ENCODE data around the gene MPP1.

Gene MPP1

DNA sequence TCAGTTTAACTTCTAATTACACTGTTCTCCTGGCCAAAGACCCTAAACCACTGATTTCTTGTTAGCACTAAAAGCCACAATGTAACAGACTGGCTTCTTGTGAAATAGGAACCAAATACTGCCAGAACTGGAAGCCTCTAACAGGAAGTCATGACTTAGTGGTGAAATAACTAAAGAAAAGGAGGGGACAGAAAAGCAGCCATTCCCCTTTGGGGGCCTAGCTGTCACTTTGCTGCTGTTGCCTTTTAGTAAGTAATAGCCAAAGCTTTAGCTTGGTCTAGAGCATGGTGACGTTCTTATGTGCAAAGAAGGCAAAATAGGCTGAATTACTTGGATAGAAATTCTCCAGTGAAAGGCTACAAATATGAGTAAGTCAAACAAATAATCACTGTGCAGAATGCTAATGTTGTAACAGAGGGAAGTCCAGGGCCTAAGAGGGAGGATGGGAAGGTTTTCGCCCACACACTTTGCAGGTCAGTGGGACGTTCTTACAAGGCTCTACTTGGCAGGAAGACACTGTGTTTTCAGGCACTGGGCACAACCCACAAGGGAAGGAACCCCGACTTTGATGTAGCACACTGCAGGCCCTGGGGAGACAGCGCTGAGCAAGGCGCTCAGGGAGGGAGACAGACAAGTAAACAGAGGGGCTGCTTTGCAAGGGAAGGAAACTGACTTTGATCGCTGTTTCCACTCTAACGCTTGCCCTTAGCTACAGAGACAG lies 71.1 kb downstream of the MPP1 start:
- H3K36me3 Mint-ChIP-seq, result no peaks in the 10 kb centered on the region
- H3K9me3 Mint-ChIP-seq (ENCODE audit: low read depth), result no peaks in the 10 kb centered on the region
- H3K4me3 Mint-ChIP-seq, result peak overlapping the region; percentile 76
- H3K27me3 Mint-ChIP-seq, result no peaks in the 10 kb centered on the region
- peaks cover 91% of the 10 kb centered on the region for H3K4me1 Mint-ChIP-seq (ENCODE audit: low read depth)
- peak overlapping the region; percentile 82 for H3K27ac Mint-ChIP-seq

DNA sequence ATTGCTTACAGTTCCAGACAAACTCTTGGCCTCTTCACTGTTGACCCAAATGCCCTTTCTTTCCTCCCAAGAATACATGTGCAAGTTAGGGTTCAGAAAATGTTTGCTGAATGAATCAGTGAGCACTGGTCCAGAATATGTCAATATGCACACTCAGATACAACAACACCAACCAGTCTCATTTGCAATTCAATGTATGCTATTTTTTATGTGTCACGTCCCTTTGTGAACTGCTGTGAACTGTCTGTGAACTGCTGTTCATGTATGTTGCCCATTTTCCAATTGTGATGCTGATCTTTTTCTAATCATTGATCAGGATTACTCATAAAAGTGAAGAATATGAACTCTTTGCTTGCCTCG lies 72.2 kb downstream of the MPP1 start:
- Mint-ChIP-seq H3K9me3 (ENCODE audit: low read depth) (no peaks in the 10 kb centered on the region), H3K27ac (peak overlapping the region; percentile 82), H3K4me1 (ENCODE audit: low read depth) (peaks cover 89% of the 10 kb centered on the region), H3K36me3 (no peaks in the 10 kb centered on the region), H3K27me3 (no peaks in the 10 kb centered on the region), H3K4me3 (peak overlapping the region; percentile 56)

DNA sequence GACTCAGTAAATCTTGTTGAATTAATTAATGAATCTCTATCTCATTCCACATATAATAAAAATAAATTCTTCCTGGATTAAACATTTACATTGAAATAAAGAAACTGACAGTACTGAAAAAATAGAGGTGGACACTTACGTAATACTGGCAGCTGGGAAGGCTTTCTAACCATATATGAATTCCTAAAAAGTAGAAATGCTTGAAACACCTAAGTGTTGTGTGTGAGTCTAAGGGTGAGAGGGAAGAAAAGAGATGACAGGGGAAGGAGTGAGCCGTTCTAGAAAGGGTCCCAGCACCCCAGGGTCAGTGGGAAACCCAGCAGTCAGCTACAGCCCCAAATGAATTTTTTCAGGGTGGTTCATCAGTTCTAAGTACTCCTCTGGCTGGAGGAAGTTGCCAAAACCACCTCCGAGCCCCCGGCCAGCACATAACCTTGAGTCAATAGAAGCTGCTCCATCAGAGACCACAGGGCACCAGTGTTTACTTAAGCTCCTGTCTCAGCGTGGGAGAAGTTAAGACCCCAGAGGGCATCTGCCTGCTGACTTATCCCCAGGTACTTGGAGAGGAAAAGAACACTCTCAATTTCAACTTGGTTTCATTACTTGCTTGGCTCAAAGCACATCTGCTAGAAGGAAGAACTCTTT lies 72.7 kb downstream of the MPP1 start:
- H3K36me3 Mint-ChIP-seq, result no peaks in the 10 kb centered on the region
- H3K9me3 Mint-ChIP-seq (ENCODE audit: low read depth), result no peaks in the 10 kb centered on the region
- peaks cover 89% of the 10 kb centered on the region for H3K4me1 Mint-ChIP-seq (ENCODE audit: low read depth)
- H3K27me3 Mint-ChIP-seq, result no peaks in the 10 kb centered on the region
- peak overlapping the region; percentile 82 for H3K27ac Mint-ChIP-seq
- peak overlapping the region; percentile 56 for H3K4me3 Mint-ChIP-seq

DNA sequence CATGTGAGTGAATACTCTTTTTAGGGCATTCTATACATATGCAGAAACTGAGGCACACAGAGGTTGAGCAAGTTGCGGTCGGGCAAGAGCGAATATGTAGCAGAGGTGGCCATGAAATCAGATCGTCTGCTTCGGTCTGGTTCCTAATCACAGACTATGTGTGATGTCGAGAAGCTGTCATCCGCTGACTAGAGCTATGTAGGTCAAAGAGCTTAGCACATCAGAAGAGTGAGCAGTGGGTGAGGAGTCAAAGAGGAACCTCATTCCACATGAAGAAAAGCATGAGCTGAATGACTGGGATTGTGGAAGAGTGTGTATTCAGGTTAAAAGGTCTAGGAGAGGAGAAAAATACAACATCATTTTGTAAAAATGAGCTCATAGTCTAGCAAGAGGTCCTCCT lies 73.4 kb downstream of the MPP1 start:
- Mint-ChIP-seq H3K4me3 (peak overlapping the region; percentile 33), H3K9me3 (ENCODE audit: low read depth) (no peaks in the 10 kb centered on the region), H3K27me3 (no peaks in the 10 kb centered on the region), H3K4me1 (ENCODE audit: low read depth) (peaks cover 89% of the 10 kb centered on the region), H3K36me3 (peaks cover under 1% of the 10 kb centered on the region), H3K27ac (peak overlapping the region; percentile 17)

DNA sequence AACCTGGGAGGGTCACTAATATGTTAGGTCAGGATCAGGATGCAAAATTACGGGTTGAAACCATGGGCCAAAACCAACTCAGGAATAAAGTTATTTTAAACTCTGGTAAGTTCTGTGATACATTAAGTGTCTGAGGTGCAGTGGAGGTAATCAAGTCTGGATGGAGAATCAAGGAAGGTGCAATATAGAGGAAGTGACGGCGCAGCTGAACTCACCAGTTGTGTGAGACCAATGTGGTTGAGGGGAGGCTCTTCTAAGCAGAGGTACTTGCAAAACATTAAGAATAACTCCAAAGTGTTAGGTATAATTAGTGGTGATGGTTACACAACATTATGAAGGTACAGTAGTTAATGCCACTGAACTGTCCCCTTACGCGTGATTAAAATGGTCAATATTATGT lies 74.1 kb downstream of the MPP1 start:
- peaks cover 4% of the 10 kb centered on the region for H3K36me3 Mint-ChIP-seq
- H3K27ac Mint-ChIP-seq, result peak overlapping the region; percentile 7

DNA sequence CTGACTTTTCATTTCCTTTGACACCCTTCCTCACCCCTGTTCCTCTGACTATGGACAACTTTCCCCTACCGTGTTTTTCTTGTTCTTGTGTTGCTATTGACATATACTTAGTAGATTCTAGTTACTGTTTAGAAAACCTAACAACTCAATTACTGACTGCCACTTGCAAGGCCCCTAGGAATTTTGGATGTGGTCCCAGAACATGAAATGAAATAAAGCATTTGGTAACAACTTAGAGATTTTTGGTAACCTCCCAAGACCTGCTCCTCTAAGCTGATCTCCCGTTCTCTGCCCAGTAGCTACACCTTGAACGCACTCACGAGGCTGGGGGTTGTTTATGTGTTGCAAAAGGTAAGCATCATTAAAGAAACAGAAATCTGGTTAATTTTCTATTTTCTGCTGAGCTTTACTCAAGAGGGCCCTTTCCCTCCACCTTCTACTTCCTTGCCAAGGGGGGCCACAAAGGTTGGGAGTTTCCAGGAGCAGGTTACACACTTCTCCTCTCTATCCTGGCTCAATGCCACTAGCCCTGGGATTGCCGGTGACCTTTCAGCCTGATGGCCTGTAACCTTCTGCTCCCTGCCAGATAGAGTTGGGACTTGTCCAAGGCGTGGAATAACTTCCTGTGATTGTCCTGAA lies 74.9 kb downstream of the MPP1 start:
- Mint-ChIP-seq H3K36me3 (peaks cover 4% of the 10 kb centered on the region), H3K27me3 (no peaks in the 10 kb centered on the region), H3K9me3 (ENCODE audit: low read depth) (no peaks in the 10 kb centered on the region), H3K27ac (peak overlapping the region; percentile 76), H3K4me1 (ENCODE audit: low read depth) (peaks cover 88% of the 10 kb centered on the region), H3K4me3 (no peak overlapping the region)

More for the DNA sequence above, 74.1 kb downstream of the MPP1 start:
- peak overlapping the region; percentile 0 for H3K4me3 Mint-ChIP-seq
- peaks cover 88% of the 10 kb centered on the region for H3K4me1 Mint-ChIP-seq (ENCODE audit: low read depth)
- no peaks in the 10 kb centered on the region for H3K9me3 Mint-ChIP-seq (ENCODE audit: low read depth)
- H3K27me3 Mint-ChIP-seq, result no peaks in the 10 kb centered on the region

DNA sequence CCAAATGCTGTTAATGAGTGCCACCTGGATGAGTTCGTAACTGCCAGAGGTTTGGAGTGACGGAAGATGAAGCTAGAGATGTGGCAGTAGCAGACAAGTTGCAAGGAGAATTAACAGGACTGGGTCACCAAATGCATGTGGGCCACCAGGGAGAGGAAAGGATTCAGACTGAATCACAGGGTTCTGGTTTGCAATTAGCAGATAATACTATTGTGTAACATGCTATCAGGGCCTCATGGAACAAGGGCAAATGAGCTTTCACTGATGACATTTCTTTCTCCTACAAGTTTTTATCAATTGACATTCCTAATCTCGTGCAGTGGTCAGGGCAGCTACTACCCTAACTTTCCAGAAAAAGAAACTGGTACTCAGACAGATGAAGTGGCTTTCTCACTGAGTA lies 75.8 kb downstream of the MPP1 start:
- Mint-ChIP-seq H3K36me3 (peaks cover 4% of the 10 kb centered on the region), H3K27ac (no peak overlapping the region), H3K4me1 (ENCODE audit: low read depth) (peaks cover 87% of the 10 kb centered on the region), H3K9me3 (ENCODE audit: low read depth) (no peaks in the 10 kb centered on the region), H3K4me3 (no peak overlapping the region), H3K27me3 (no peaks in the 10 kb centered on the region)

Measured in activated naive CD8-positive, alpha-beta T cell (primary cell).